OCI-LY1 (cell line): ENCODE measurements around the gene TMEM222.

Experiments
- H2AFZ ChIP-seq: fragments of 200-600 bp; sonication (generic), shearing (Covaris generic); 2 replicates; pipeline ENCODE4 v1.6.0; 2014; ENCODE audit warnings: antibody characterized with exemption, mild to moderate bottlenecking, low read length
- H3F3A ChIP-seq: fragments of 200-600 bp; sonication (generic), shearing (Covaris generic); 2 replicates; pipeline ENCODE4 v1.6.0; 2014; ENCODE audit warnings: mild to moderate bottlenecking, antibody characterized with exemption, low read length, moderate library complexity; ENCODE audit not compliant: insufficient read depth
- H3K27ac ChIP-seq: fragments of 200-600 bp; sonication (generic); 2 replicates; pipeline ENCODE4 v1.5.1; 2014; ENCODE audit warnings: low read length, mixed run types, mild to moderate bottlenecking, low read depth; ENCODE audit not compliant: poor library complexity, severe bottlenecking
- H3K27me3 ChIP-seq: fragments of 200-600 bp; sonication (generic); 2 replicates; pipeline ENCODE4 v1.6.0; 2014; ENCODE audit warnings: antibody characterized with exemption, mild to moderate bottlenecking, low read length, moderate library complexity; ENCODE audit not compliant: insufficient read depth
- H3K36me3 ChIP-seq: fragments of 200-600 bp; sonication (generic); 2 replicates; pipeline ENCODE4 v1.6.1; 2014; ENCODE audit warnings: mild to moderate bottlenecking, antibody characterized with exemption, low read length, moderate library complexity, mixed read lengths; ENCODE audit not compliant: insufficient read depth
- H3K4me1 ChIP-seq: fragments of 200-600 bp; sonication (generic); 2 replicates; pipeline ENCODE4 v1.5.1; 2014; ENCODE audit warnings: mild to moderate bottlenecking, low read length, moderate library complexity; ENCODE audit not compliant: insufficient read depth, severe bottlenecking
- H3K4me2 ChIP-seq: fragments of 200-600 bp; sonication (generic), shearing (Covaris generic); 2 replicates; pipeline ENCODE4 v1.6.1; 2014; ENCODE audit warnings: low read length
- H3K4me3 ChIP-seq: fragments of 200-600 bp; sonication (generic); 2 replicates; pipeline ENCODE4 v1.5.1; 2014; ENCODE audit warnings: low read length, low read depth, mild to moderate bottlenecking, mixed read lengths; ENCODE audit not compliant: poor library complexity, severe bottlenecking
- H3K79me2 ChIP-seq: fragments of 200-600 bp; shearing (Covaris generic); 2 replicates; pipeline ENCODE4 v1.6.1; 2016; ENCODE audit warnings: mixed run types, low read length, mixed read lengths; ENCODE audit not compliant: insufficient read depth
- H3K9ac ChIP-seq: fragments of 200-600 bp; sonication (generic), shearing (Covaris generic); 2 replicates; pipeline ENCODE4 v1.6.1; 2014; ENCODE audit warnings: mild to moderate bottlenecking, low read length, mixed read lengths
- H3K9me2 ChIP-seq: fragments of 200-600 bp; sonication (generic), shearing (Covaris generic); 2 replicates; pipeline ENCODE4 v1.6.1; 2014; ENCODE audit warnings: low read depth, mild to moderate bottlenecking, low read length, mixed read lengths
- H3K9me3 ChIP-seq: fragments of 200-600 bp; shearing (Covaris generic); 2 replicates; pipeline ENCODE4 v1.6.1; 2014; ENCODE audit warnings: low read length, mixed read lengths
- H4K20me1 ChIP-seq: fragments of 200-600 bp; sonication (generic), shearing (Covaris generic); 2 replicates; pipeline ENCODE4 v1.6.0; 2016; ENCODE audit warnings: mild to moderate bottlenecking, low read length; ENCODE audit not compliant: insufficient read depth
- EZH2 ChIP-seq: fragments of 200-600 bp; sonication (generic), shearing (Covaris generic); IDR thresholded peaks from 2 replicates; pipeline ENCODE4 v1.8.0; 2017; ENCODE audit warnings: borderline replicate concordance, mixed run types, mild to moderate bottlenecking, antibody characterized with exemption, low read length, moderate library complexity, mixed read lengths
- TF ChIP-seq, protein P1 (sequence below): fragments of 200-600 bp; sonication (generic), shearing (Covaris generic); IDR thresholded peaks from 2 replicates; pipeline ENCODE4 v1.5.1; 2017; ENCODE audit warnings: mild to moderate bottlenecking, antibody characterized with exemption, low read length, moderate library complexity, mixed read lengths

TMEM222 gene

DNA sequence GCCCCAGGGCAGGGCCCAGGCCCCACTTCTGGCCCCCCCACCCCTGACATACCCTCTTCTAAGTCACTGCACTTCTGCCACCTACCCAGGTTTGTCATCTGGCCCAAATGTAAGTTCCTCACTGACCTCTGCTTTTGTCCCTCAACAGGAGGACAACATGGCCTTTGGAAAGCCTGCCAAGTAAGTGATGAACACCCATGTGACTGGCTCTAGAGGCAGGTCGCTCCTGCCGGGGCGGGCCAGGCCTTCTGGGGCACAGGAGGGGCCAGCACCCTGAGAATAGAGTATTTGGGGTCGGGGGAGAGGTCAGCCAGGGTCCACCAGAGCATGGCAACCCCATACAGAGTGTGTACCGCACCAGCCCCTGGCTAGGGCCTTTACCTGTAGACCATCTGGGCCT is 10.0 kb downstream of the TMEM222 start:
- no peak for TF ChIP-seq EZH2
- TF ChIP-seq, protein P1, sequence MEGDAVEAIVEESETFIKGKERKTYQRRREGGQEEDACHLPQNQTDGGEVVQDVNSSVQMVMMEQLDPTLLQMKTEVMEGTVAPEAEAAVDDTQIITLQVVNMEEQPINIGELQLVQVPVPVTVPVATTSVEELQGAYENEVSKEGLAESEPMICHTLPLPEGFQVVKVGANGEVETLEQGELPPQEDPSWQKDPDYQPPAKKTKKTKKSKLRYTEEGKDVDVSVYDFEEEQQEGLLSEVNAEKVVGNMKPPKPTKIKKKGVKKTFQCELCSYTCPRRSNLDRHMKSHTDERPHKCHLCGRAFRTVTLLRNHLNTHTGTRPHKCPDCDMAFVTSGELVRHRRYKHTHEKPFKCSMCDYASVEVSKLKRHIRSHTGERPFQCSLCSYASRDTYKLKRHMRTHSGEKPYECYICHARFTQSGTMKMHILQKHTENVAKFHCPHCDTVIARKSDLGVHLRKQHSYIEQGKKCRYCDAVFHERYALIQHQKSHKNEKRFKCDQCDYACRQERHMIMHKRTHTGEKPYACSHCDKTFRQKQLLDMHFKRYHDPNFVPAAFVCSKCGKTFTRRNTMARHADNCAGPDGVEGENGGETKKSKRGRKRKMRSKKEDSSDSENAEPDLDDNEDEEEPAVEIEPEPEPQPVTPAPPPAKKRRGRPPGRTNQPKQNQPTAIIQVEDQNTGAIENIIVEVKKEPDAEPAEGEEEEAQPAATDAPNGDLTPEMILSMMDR = no peak
- H3K79me2 ChIP-seq = peaks cover 25% of the 10 kb centered on the region
- no peaks in the 10 kb centered on the region for H3K9me3 ChIP-seq
- H3F3A ChIP-seq = no peaks in the 10 kb centered on the region
- no peak overlapping the region for H3K27ac ChIP-seq
- H3K36me3 ChIP-seq = peaks cover 84% of the 10 kb centered on the region
- H3K4me3 ChIP-seq = no peak overlapping the region
- H4K20me1 ChIP-seq = no peaks in the 10 kb centered on the region
- H3K9me2 ChIP-seq = no peaks in the 10 kb centered on the region
- H2AFZ ChIP-seq = no peak overlapping the region
- H3K9ac ChIP-seq = no peak overlapping the region
- H3K4me1 ChIP-seq = peaks cover 19% of the 10 kb centered on the region
- H3K4me2 ChIP-seq = no peak overlapping the region
- H3K27me3 ChIP-seq = no peaks in the 10 kb centered on the region

DNA sequence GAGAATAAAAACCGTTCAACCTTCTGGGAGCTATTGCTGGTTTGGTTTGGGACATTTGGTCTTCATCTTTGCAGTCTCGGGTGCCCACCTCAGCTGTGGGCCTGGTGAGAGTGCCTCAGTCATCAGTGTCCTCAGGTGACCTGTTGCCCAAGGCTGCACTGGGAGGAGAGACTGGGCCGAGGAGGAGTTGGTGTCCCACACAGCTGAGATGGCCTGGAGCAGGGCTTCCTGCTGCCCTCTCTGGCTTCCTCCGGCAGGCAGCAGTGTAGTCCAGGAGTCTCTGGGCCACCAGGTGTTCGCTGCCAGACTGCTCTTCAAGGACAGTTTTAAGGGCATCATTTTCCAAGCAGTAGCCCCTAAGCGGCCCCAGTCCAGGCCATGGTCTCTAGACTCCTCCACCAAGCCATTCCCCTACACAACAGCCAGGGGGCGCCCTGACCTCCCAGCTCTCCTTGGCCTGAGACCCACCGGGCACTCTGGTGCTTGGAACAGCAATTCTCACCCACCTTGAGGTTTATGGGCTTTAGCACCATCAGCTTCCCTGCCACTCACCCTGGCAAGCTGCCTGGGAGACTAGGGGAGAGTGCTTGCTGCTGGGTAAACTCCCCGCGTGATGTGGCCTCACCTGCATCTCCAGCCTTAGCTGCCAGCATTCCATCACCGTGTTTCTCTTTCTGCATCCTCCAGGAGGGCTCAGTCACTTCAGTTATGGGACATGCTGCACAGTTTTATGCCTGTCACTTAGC is 10.7 kb downstream of the TMEM222 start:
- H3F3A ChIP-seq = no peaks in the 10 kb centered on the region
- TF ChIP-seq, protein P1 = peak; percentile 88
- no peak for TF ChIP-seq EZH2
- H2AFZ ChIP-seq = no peak overlapping the region
- peaks cover 19% of the 10 kb centered on the region for H3K79me2 ChIP-seq
- H3K4me3 ChIP-seq = no peak overlapping the region
- no peaks in the 10 kb centered on the region for H3K9me3 ChIP-seq
- no peak overlapping the region for H3K27ac ChIP-seq
- peaks cover 79% of the 10 kb centered on the region for H3K36me3 ChIP-seq
- no peaks in the 10 kb centered on the region for H3K9me2 ChIP-seq
- peaks cover 18% of the 10 kb centered on the region for H3K4me1 ChIP-seq
- H3K4me2 ChIP-seq = no peak overlapping the region
- no peak overlapping the region for H3K9ac ChIP-seq
- H3K27me3 ChIP-seq = no peaks in the 10 kb centered on the region
- no peaks in the 10 kb centered on the region for H4K20me1 ChIP-seq

- no peaks in the 10 kb centered on the region for H3F3A ChIP-seq
- no peaks in the 10 kb centered on the region for H3K27me3 ChIP-seq
- H3K4me2 ChIP-seq = no peak overlapping the region
- no peaks in the 10 kb centered on the region for H3K9me2 ChIP-seq
- no peak overlapping the region for H3K4me3 ChIP-seq
- H2AFZ ChIP-seq = no peak overlapping the region
- peaks cover 69% of the 10 kb centered on the region for H3K36me3 ChIP-seq
- no peak for TF ChIP-seq EZH2
- TF ChIP-seq, protein P1 = no peak
- no peaks in the 10 kb centered on the region for H3K9me3 ChIP-seq
- H3K4me1 ChIP-seq = peaks cover 7% of the 10 kb centered on the region
- peaks cover 8% of the 10 kb centered on the region; the same call in 1 of the 2 replicates for H3K79me2 ChIP-seq
- no peak overlapping the region for H3K27ac ChIP-seq
- no peaks in the 10 kb centered on the region for H4K20me1 ChIP-seq
- H3K9ac ChIP-seq = no peak overlapping the region
These were observed 11.8 kb downstream of the TMEM222 start for GRCh38 chr1:27333717-27334279.
